ENCODE data around the gene PKHD1.

- no peak for TF ChIP-seq RCOR1 (IDR thresholded peaks at IDR 0.05; ENCODE audit: low read length)
- no peak for TF ChIP-seq MXI1 (IDR thresholded peaks at IDR 0.05; ENCODE audit: low read depth, low read length)
- TF ChIP-seq RFX5 (IDR thresholded peaks at IDR 0.05; ENCODE audit: low read length), result no peak
- no peak for TF ChIP-seq FOXJ3 (CRISPR knock-in tag; IDR thresholded peaks at IDR 0.05)
- TF ChIP-seq EP300 (IDR thresholded peaks at IDR 0.05; ENCODE audit: borderline replicate concordance in 1 of 2, low read depth in 1 of 2, low read length in 1 of 2), result no peak
- no peak for TF ChIP-seq MAX (IDR thresholded peaks at IDR 0.05; ENCODE audit: low read depth)
- no peak for TF ChIP-seq SMC3 (IDR thresholded peaks at IDR 0.05; ENCODE audit: low read depth, low read length)
- TF ChIP-seq CTCF (IDR thresholded peaks at IDR 0.05), result no peak
- no peak for TF ChIP-seq TEAD4 (IDR thresholded peaks at IDR 0.05; ENCODE audit: borderline replicate concordance, insufficient read depth)
- no peak for TF ChIP-seq POLR2AphosphoS5 (IDR thresholded peaks at IDR 0.05; ENCODE audit: low read depth, low read length)
Observed at GRCh38 chr6:51704932-51705540, 382.4 kb downstream of the PKHD1 start.

Measured in SK-N-SH (cell line).